GM12874 (cell line): ENCODE data around the gene LUC7L.

Experiments
- TF ChIP-seq, protein P1 (sequence below): IDR thresholded peaks from 2 replicates; pipeline ENCODE4 v1.5.1; 2011; ENCODE audit warnings: low read depth, mild to moderate bottlenecking, control low read depth, low read length, moderate library complexity; ENCODE audit not compliant: insufficient read depth

LUC7L gene

DNA sequence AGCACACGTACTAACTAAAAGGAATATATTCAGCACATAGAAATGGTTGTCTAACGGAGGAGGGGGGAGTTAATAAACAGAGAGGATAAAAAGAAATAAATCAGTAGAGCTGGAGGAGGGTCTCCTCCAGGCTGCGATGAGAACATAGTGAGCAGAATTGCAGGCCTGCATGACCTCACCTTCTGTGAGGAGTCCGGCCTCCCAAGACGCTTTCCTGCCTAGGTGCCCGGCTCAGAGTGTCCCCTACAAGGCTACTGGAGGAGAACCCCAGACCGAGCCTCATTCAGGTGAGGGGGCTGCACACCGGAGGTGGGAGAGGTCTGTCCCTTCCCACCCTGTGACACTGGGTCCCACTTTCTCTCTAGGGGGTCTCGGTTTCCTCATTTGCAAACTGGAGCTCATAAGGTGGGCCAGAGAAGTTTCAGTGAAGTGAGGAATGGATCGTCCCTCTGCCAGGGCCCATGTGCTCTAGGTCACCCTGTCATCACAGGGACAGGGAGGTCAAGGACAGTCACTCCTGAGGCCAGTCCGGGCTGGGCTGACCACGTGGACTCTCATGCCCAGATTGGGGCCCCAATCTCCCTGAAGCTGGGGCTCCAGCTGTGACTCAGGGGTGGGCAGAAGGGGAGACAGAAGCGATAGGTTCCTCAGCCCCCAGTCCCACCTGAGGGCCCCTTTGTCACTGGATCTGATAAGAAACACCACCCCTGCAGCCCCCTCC is 66.8 kb downstream of the LUC7L start:
- TF ChIP-seq, protein P1, sequence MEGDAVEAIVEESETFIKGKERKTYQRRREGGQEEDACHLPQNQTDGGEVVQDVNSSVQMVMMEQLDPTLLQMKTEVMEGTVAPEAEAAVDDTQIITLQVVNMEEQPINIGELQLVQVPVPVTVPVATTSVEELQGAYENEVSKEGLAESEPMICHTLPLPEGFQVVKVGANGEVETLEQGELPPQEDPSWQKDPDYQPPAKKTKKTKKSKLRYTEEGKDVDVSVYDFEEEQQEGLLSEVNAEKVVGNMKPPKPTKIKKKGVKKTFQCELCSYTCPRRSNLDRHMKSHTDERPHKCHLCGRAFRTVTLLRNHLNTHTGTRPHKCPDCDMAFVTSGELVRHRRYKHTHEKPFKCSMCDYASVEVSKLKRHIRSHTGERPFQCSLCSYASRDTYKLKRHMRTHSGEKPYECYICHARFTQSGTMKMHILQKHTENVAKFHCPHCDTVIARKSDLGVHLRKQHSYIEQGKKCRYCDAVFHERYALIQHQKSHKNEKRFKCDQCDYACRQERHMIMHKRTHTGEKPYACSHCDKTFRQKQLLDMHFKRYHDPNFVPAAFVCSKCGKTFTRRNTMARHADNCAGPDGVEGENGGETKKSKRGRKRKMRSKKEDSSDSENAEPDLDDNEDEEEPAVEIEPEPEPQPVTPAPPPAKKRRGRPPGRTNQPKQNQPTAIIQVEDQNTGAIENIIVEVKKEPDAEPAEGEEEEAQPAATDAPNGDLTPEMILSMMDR = no peak

DNA sequence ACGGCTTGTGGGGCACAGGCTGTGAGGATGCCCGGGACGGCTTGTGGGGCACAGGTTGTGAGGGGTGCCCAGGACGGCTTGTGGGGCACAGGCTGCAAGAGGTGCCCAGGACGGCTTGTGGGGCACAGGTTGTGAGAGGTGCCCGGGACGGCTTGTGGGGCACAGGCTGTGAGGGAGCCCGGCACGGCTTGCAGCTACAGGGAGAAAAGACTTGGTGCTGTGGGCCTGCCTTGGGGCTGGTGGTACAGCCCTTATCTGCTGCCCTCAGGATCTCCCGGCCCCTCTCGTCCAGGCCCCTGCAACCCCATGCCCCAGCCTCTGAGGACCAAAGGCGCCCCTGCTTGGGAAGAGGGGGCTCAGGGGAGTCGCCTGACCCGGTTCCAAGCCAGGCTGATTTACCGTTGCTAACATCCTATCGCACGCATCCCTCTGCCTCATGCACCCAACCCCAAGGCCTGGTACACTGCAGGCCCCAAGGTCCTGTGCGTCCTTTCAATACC is 68.5 kb downstream of the LUC7L start:
- TF ChIP-seq, protein P1 = no peak

DNA sequence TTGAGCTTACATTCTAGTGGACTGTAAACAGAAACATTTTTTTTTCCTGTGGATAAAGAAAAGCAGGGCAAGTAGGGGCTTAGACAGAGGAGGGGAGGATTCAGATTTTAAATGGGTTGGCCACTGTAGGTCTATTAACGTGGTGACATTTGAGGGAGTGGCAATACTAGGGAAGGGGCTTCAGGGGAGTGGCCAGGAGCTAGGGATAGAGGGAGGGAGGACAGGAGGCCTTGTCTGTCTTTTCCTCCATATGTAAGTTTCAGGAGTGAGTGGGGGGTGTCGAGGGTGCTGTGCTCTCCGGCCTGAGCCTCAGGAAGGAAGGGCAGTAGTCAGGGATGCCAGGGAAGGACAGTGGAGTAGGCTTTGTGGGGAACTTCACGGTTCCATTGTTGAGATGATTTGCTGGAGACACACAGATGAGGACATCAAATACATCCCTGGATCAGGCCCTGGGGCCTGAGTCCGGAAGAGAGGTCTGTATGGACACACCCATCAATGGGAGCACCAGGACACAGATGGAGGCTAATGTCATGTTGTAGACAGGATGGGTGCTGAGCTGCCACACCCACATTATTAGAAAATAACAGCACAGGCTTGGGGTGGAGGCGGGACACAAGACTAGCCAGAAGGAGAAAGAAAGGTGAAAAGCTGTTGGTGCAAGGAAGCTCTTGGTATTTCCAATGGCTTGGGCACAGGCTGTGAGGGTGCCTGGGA is 70.0 kb downstream of the LUC7L start:
- TF ChIP-seq, protein P1 = no peak

DNA sequence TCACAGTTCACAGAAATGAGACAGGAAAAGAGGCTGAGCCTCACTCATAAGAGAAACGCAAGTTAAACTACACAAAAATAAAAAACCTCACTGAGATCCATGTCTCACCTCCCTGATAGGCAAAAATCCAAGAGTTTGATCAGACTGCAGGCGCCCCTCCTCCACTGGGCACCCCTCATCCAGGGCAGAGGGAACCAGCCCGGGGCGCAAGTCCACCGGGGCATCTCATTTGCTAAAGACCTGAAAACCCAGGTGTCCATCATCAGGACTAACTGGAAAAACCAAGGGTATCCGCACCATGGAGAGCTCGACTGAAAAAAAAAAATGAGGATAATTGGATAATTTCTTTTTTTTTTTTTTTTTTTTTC is 74.2 kb downstream of the LUC7L start:
- TF ChIP-seq, protein P1 = no peak

DNA sequence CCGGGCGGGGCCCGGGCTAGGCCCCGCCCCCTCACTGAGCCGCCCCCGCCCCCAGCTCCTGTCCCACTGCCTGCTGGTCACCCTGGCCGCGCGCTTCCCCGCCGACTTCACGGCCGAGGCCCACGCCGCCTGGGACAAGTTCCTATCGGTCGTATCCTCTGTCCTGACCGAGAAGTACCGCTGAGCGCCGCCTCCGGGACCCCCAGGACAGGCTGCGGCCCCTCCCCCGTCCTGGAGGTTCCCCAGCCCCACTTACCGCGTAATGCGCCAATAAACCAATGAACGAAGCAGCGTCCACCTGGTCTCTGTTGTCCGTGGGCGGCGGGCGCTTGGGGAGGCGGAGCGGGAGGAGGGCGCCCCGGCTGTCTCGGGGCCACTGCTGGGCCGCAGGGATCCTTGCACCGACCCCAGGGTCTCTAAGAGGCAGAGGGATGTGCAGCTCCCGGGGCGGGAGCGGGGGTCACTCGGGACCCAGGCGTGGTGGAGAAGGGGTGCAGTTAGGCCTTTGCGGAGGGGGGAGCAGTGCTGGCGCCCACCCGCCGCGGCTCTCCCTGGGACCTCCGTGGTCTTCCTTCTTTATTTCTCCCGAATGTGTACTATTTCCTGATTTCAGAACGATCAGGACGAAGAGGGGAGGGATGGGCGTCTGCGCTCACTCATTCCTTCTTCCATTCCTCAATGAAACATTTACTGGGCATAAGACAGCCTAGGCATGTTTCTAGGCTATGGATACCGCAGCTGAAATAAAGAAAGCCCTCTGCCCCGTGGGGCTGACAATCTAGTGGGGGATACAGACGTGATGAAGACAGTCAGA is 74.8 kb downstream of the LUC7L start:
- TF ChIP-seq, protein P1 = no peak

DNA sequence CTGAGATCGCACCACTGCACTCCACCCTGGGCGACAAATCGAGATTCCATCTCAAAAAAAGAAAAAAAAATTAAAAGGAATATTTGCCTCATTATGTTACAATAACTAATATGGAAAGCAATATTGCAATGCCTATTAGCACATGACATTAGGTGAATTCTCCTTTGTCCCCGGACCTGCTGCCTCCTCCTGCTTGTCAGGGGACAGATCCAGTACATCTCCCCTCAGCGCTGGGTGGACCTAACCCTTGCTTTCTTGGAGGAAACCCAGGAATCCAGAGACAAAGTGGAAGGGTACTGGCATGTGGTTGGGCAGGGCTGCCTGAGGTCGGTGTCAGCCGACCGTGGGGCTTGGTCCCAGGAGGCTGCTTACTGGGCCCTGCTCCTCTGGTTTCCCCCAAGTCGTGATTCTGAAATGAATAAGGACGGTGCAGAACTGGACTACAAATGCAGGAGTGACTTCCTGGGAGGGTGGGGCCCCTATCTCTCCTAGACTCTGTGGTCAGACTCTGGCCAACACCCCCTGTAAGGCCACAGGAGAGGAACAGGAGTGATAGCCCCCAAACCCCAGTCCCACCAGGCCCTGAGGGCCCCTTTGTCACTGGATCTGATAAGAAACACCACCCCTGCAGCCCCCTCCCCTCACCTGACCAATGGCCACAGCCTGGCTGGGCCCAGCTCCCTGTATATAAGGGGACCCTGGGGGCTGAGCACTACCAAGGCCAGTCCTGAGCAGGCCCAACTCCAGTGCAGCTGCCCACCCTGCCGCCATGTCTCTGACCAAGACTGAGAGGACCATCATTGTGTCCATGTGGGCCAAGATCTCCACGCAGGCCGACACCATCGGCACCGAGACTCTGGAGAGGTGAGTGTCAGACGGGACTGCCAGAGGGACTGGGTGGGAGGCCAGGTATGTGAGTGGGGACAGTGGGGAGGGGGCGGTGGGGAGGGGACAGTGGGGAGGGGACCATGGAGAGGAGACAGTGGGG is 76.8 kb downstream of the LUC7L start, which contains the start of gene HBZ:
TSS of gene HBZ (plus strand) at position 504 of the 988 bp plus-strand sequence. CDS start at position 770, 266 bp downstream.
- TF ChIP-seq, protein P1 = no peak
